Ureter (tissue), 1 donor: ENCODE measurements around the gene SLC6A18. TPM values are rescaled to one million over a fixed set of nuclear protein-coding genes. Genes with fewer than 3 reads are reported as not detected.
"Not testable (repeated sequence)": the region's sequence is repeated elsewhere in the genome, so short reads cannot be mapped to it uniquely, and the experiment has no call there.

Source experiments
- DNase-seq: peaks from one replicate; pipeline ENCODE4 v3.0.0-alpha.2; 2020; ENCODE audit warnings: low spot score
- total RNA-seq: library from RNA; stranded (reverse); gene quantifications from one replicate; pipeline ENCODE4 v1.2.4, GENCODE V29; 2023
- donor health status: DM: yes; HTN: yes; CAD: no.

Gene SLC6A18
- total RNA-seq, 1 donor from 2014 or later = not detected

GRCh38 chr5:1275397-1276391 is 50.5 kb downstream of the SLC6A18 start:
- DNase-seq = not testable (repeated sequence)

DNA sequence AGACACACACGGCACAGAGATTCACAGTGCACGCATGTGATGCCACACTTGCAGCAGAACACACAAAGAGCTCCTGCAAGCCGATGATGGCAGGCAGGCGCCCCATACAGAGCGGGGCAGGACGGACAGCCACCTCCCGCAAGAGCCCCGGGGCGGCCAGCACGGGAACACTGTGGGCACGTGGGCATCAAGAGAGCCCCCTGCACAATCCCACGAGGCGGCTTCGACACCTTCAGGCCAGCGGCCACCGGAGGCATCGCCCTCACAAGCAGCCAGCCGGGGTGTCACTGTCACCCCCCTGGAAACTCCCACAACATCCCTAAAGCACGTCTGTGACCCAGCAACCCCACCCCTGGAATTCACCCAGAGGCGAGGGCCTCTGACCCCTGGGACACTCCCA is 51.7 kb downstream of the SLC6A18 start:
- no peak for DNase-seq

DNA sequence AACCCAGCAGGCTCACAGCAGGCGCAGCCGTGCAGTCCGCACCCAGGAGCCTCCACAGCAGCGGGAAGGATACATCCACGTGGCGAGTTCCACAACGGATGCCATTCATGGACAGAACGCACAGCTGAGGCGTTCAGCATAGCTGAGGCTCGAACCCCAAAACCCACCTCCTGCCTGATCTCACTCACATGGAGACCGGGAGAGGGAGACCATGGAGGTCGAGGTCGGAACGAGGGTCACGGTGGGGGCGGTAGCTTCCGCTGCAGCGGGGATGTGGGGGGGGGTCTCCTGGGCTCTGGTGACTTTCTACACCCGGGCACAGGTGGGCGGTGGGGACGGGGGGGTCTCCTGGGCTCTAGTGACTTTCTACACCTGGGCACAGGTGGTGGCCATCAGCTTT is 52.1 kb downstream of the SLC6A18 start:
- no peak for DNase-seq

GRCh38 chr5:1277781-1278180 is 52.6 kb downstream of the SLC6A18 start:
- no peak for DNase-seq

GRCh38 chr5:1278216-1278615 is 53.0 kb downstream of the SLC6A18 start:
- no peak for DNase-seq

- DNase-seq = no peak
Measured at GRCh38 chr5:1278656-1279442, 53.7 kb downstream of the SLC6A18 start.

GRCh38 chr5:1279443-1280151 is 54.4 kb downstream of the SLC6A18 start:
- DNase-seq = no peak

DNA sequence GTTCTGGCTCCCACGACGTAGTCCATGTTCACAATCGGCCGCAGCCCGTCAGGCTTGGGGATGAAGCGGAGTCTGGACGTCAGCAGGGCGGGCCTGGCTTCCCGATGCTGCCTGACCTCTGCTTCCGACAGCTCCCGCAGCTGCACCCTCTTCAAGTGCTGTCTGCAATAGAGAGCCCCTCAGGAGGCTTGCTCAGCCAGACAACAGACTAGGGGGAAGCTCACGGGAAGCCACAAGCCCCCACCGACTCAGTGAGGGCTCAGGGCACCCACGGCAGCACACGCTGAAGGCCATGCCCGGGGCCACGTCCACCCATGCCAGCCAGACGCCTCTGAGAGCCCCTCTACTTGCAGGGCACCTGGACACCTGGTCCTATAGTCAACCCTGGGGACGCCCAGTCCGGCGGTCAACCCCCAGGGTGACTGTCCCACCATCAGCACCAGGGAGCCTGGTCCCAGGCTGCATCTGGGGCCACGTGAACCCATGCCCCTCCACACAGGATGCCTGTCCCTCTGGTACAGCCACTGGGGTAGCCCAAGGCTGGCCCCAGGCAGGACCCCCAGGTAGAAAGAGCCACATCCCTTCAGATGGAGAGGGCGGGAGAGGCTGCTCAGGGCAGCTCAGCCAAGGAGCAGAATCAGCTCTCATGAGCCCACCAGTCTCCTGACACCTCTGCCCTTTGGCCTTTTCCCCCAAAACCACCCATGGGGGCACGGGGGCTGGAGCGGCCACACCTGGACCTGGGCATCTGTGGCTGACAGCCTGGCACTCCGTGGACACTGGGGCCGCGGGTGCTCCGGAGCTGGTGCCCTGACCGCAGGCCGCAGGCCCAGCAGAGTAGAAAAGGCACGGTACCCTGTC is 55.2 kb downstream of the SLC6A18 start:
- no peak for DNase-seq

DNA sequence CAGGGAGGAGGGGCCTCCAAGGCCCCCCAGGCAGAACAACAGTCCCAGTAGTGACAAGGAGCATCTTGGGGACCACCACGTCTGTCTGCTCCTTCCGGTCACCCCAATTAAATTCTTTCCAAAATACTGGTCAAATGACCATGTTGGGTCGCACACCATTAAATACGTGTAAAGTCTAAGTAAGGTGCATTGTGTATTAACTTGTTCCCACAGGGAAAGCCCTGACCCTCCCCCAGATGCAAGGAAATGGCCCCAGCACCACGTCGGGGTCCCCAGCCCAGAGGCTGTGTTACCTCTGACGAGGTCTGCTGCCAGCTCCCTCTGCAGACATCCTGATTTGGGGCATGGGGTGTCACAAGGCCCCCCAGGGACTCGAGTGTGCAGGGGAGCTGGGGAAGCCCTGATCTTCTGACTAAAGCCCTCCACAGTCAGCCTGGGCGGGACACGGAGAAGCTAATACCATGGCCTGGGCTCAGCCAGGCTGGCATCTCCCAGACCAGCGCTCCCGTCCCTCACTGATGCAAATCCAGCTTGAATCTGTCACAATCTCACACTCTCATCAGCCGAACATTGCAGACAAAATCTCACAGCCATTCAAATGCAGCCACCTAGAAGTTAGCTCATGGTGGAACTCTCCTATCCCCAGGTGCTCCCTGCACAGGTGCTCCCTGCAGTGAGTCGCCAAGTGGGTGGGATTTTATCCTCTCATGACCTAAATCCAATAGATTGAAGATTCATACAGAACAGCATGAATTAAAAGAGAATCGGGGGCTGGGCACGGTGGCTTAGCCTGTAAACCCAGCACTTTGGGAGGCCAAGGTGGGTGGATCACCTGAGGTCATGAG is 56.1 kb downstream of the SLC6A18 start:
- DNase-seq = no peak

GRCh38 chr5:1282131-1282992 is 57.2 kb downstream of the SLC6A18 start:
- no peak for DNase-seq

GRCh38 chr5:1282993-1283728 is 58.0 kb downstream of the SLC6A18 start:
- DNase-seq = not testable (repeated sequence)

GRCh38 chr5:1283729-1284041 is 58.5 kb downstream of the SLC6A18 start:
- DNase-seq = not testable (repeated sequence)

DNA sequence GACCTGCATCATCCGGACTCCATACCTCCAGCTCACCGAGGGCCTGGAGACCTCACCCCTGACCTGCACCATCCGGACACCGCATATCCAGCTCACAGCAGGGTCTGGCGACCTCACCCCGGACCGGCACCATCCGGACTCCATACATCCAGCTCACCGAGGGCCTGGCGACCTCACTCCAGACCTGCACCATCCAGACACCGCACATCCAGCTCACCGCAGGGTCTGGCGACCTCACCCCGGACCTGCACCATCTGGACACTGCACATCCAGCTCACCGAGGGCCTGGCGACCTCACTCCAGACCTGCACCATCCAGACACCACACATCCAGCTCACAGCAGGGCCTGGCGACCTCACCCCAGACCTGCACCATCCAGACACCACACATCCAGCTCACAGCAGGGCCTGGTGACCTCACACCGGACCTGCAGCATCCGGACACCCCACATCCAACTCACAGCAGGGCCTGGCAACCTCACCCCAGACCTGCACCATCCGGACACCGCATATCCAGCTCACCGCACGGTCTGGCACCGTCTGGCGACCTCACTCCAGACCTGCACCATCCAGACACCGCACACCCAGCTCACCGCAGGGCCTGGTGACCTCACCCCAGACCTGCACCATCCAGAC is 59.3 kb downstream of the SLC6A18 start:
- DNase-seq = not testable (repeated sequence)

DNA sequence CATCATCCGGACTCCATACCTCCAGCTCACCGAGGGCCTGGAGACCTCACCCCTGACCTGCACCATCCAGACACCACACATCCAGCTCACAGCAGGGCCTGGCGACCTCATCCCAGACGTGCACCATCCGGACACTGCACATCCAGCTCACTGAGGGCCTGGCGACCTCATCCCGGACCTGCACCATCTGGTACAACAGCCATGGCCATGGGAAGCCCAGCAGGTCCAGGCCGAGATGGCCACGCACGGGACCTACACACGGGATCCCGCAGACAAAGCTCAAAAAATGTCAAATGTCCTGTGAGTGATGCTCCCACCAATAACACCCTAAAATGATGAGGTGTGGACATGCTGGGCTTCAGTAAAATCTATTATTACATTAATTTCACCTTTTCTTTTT is 60.0 kb downstream of the SLC6A18 start:
- no peak for DNase-seq

GRCh38 chr5:1285883-1286291 is 60.7 kb downstream of the SLC6A18 start:
- no peak for DNase-seq

GRCh38 chr5:1288439-1289335 is 63.5 kb downstream of the SLC6A18 start:
- no peak for DNase-seq

GRCh38 chr5:1289559-1289958 is 64.4 kb downstream of the SLC6A18 start:
- not testable (repeated sequence) for DNase-seq
